ENCODE measurements around the gene CAMTA1. TPM values are rescaled to one million over a fixed set of nuclear protein-coding genes. Genes with fewer than 3 reads are reported as not detected.

Gene CAMTA1
- total RNA-seq, 2 donors from 2014 or later, result 105 to 113 TPM

- Histone ChIP-seq H3K36me3 (no peaks in the 10 kb centered on the region), H3K4me3 (no peak overlapping the region), H3K27me3 (replicated peaks; ENCODE audit: insufficient read depth) (no peaks in the 10 kb centered on the region), H3K4me1 (ENCODE audit: control insufficient read depth in 1 of 2, low read depth in 2 of 2) (peaks cover 15 to 17% of the 10 kb centered on the region in 2 donors), H3K27ac (no peak overlapping the region), H3K9me3 (no peaks in the 10 kb centered on the region)
- DNase-seq (ENCODE audit: low spot score) (no peak), ATAC-seq (ENCODE audit: insufficient number of reproducible peaks, low FRiP score, low read depth) (no peak)
- TF ChIP-seq CTCF (IDR thresholded peaks at IDR 0.05), result no peak
Measured at GRCh38 chr1:7568901-7569524, 783.8 kb downstream of the CAMTA1 start.

- DNase-seq (ENCODE audit: low spot score), result no peak
- no peak overlapping the region for H3K27ac ChIP-seq
- ATAC-seq (ENCODE audit: insufficient number of reproducible peaks, low FRiP score, low read depth), result no peak
- no peaks in the 10 kb centered on the region for H3K9me3 ChIP-seq
- no peak for TF ChIP-seq CTCF (IDR thresholded peaks at IDR 0.05)
- H3K4me3 ChIP-seq, result no peak overlapping the region
- no peaks in the 10 kb centered on the region for H3K27me3 ChIP-seq (replicated peaks; ENCODE audit: insufficient read depth)
- peaks cover 17 to 27% of the 10 kb centered on the region in 2 donors for H3K4me1 ChIP-seq (ENCODE audit: control insufficient read depth in 1 of 2, low read depth in 2 of 2)
- no peaks in the 10 kb centered on the region for H3K36me3 ChIP-seq
Measured at GRCh38 chr1:7570311-7570710, 785.1 kb downstream of the CAMTA1 start.

GRCh38 chr1:7572654-7573152 is 787.4 kb downstream of the CAMTA1 start:
- Histone ChIP-seq H3K4me1 (ENCODE audit: control insufficient read depth in 1 of 2, low read depth in 2 of 2) (peaks cover 17 to 27% of the 10 kb centered on the region in 2 donors), H3K27ac (no peak overlapping the region), H3K27me3 (replicated peaks; ENCODE audit: insufficient read depth) (no peaks in the 10 kb centered on the region), H3K36me3 (no peaks in the 10 kb centered on the region), H3K4me3 (no peak overlapping the region), H3K9me3 (no peaks in the 10 kb centered on the region)
- ATAC-seq (ENCODE audit: insufficient number of reproducible peaks, low FRiP score, low read depth) (no peak), DNase-seq (ENCODE audit: low spot score) (no peak)
- no peak for TF ChIP-seq CTCF (IDR thresholded peaks at IDR 0.05)

GRCh38 chr1:7573481-7573880 is 788.2 kb downstream of the CAMTA1 start:
- peaks cover 17 to 27% of the 10 kb centered on the region in 2 donors for H3K4me1 ChIP-seq (ENCODE audit: control insufficient read depth in 1 of 2, low read depth in 2 of 2)
- no peak overlapping the region for H3K27ac ChIP-seq
- DNase-seq (ENCODE audit: low spot score) (no peak), ATAC-seq (ENCODE audit: insufficient number of reproducible peaks, low FRiP score, low read depth) (no peak)
- TF ChIP-seq CTCF (IDR thresholded peaks at IDR 0.05), result no peak
- H3K9me3 ChIP-seq, result no peaks in the 10 kb centered on the region
- H3K36me3 ChIP-seq, result no peaks in the 10 kb centered on the region
- H3K27me3 ChIP-seq (replicated peaks; ENCODE audit: insufficient read depth), result no peaks in the 10 kb centered on the region
- no peak overlapping the region for H3K4me3 ChIP-seq

GRCh38 chr1:7574121-7575040 is 789.1 kb downstream of the CAMTA1 start:
- H3K27ac ChIP-seq, result peak overlapping the region in 1 of 2 donors; percentile 32

More at GRCh38 chr1:7574121-7575040, 789.1 kb downstream of the CAMTA1 start:
- Histone ChIP-seq H3K36me3 (no peaks in the 10 kb centered on the region), H3K4me3 (peak overlapping the region; percentile 31), H3K27me3 (replicated peaks; ENCODE audit: insufficient read depth) (no peaks in the 10 kb centered on the region), H3K9me3 (no peaks in the 10 kb centered on the region), H3K4me1 (ENCODE audit: control insufficient read depth in 1 of 2, low read depth in 2 of 2) (peaks cover 17 to 27% of the 10 kb centered on the region in 2 donors)
- no peak for DNase-seq (ENCODE audit: low spot score)
- ATAC-seq (ENCODE audit: insufficient number of reproducible peaks, low FRiP score, low read depth), result peak; percentile 49
- TF ChIP-seq CTCF (IDR thresholded peaks at IDR 0.05), result no peak
